Natural killer cell (primary cell): ENCODE data around the gene TPRA1. TPM values are rescaled to one million over a fixed set of nuclear protein-coding genes. Genes with fewer than 3 reads are reported as not detected.

Experiments
- ATAC-seq, 3 donors: fragments of 150-1000 bp in 2 of 3; fragments of 200-7000 bp in 1 of 3; cut with Tn5 transposase; 1 replicate in 1 of 3; 2 replicates in 2 of 3; pipeline ENCODE4 v1.10.0; 2021; ENCODE audit warnings: mild to moderate bottlenecking in 2 of 3, moderate library complexity in 2 of 3
- DNase-seq, 2 donors: peaks; one replicate each; pipeline versions ENCODE4 v3.0.0 to v3.0.0-alpha.2; 2013 to 2021; ENCODE audit warnings: mixed read lengths in 1 of 2
- H3K27ac ChIP-seq: one replicate; pipeline ENCODE4 v1.5.1; 2013; ENCODE audit warnings: mild to moderate bottlenecking, low read length
- H3K27me3 ChIP-seq: one replicate; pipeline ENCODE4 v1.6.1; 2013; ENCODE audit warnings: low read length; ENCODE audit not compliant: control insufficient read depth, insufficient read depth
- H3K36me3 ChIP-seq: one replicate; pipeline ENCODE4 v1.6.1; 2013; ENCODE audit warnings: low read length; ENCODE audit not compliant: control insufficient read depth, insufficient read depth
- H3K4me1 ChIP-seq: one replicate; pipeline ENCODE4 v1.6.1; 2013; ENCODE audit warnings: low read length; ENCODE audit not compliant: control insufficient read depth, insufficient read depth
- H3K4me3 ChIP-seq: one replicate; pipeline ENCODE4 v1.5.1; 2013; ENCODE audit warnings: low read length
- H3K9me3 ChIP-seq: one replicate; pipeline ENCODE4 v1.6.1; 2013; ENCODE audit warnings: low read length; ENCODE audit not compliant: control insufficient read depth, insufficient read depth
- H3K27ac Mint-ChIP-seq, 2 donors: one replicate each; pipeline ENCODE4 v1.8.0; 2022; ENCODE audit warnings: mild to moderate bottlenecking in 2 of 2, mixed read lengths in 2 of 2, moderate library complexity in 1 of 2
- H3K27me3 Mint-ChIP-seq, 2 donors: one replicate each; pipeline ENCODE4 v1.8.0; 2022; ENCODE audit warnings: low read depth in 2 of 2, mixed read lengths in 2 of 2
- H3K36me3 Mint-ChIP-seq: one replicate; pipeline ENCODE4 v1.8.0; 2022; ENCODE audit warnings: mixed read lengths
- H3K4me1 Mint-ChIP-seq, 2 donors: one replicate each; pipeline ENCODE4 v1.8.0; 2022; ENCODE audit warnings: mixed read lengths in 2 of 2
- H3K4me3 Mint-ChIP-seq: one replicate; pipeline ENCODE4 v1.8.0; 2022; ENCODE audit warnings: mild to moderate bottlenecking, moderate library complexity, mixed read lengths
- H3K9me3 Mint-ChIP-seq, 2 donors: one replicate each; pipeline ENCODE4 v1.8.0; 2022; ENCODE audit warnings: mixed read lengths in 2 of 2
- CTCF ChIP-seq: fragments of 200-600 bp; IDR thresholded peaks from one replicate; pipeline ENCODE4 v1.8.0; 2022; ENCODE audit warnings: antibody characterized with exemption
- WGBS: methylation state at CpG from one replicate; pipeline ENCODE4 v1.1.7; 2013; ENCODE audit warnings: missing lambda C conversion rate; ENCODE audit not compliant: insufficient coverage; 5-methylcytosine and 5-hydroxymethylcytosine counted together
- intact Hi-C: fragments of 100-400 bp; cut with micrococcal nuclease; formaldehyde crosslinking; loops from one replicate; pipeline ENCODE4 v1.14.2; 2022
- total RNA-seq, 4 donors: library from RNA; stranded (reverse); fragments of 120-200 nt in 1 of 4; gene quantifications; one replicate each; pipeline versions ENCODE4 v1.2.3 to v1.2.4, GENCODE V29; 2013 to 2022

The TPRA1 gene
- total RNA-seq, 3 donors from 2014 or later (not counting 1 experiment from before 2014, with no cell fraction given): 15.4 to 22.7 (median 22.1) TPM

GRCh38 chr3:127585163-127585812, 5.2 kb downstream of the TPRA1 start:
- peak overlapping the region in 1 of 2 donors; percentile 26 for H3K27ac Mint-ChIP-seq
- H3K36me3 Mint-ChIP-seq: no peaks in the 10 kb centered on the region
- H3K4me1 Mint-ChIP-seq: peaks cover 33 to 48% of the 10 kb centered on the region in 2 donors
- Histone ChIP-seq H3K4me1 (peaks cover 29% of the 10 kb centered on the region), H3K9me3 (no peaks in the 10 kb centered on the region), H3K4me3 (no peak overlapping the region), H3K27ac (no peak overlapping the region), H3K27me3 (no peaks in the 10 kb centered on the region), H3K36me3 (no peaks in the 10 kb centered on the region)
- no peak for TF ChIP-seq CTCF
- H3K9me3 Mint-ChIP-seq: no peaks in the 10 kb centered on the region
- DNase-seq (no peak), ATAC-seq (no peak)
- intact Hi-C loops: no loop called here
- WGBS: 87% methylated on average over 4 of the region's 4 CpGs
- no peak overlapping the region for H3K4me3 Mint-ChIP-seq
- no peaks in the 10 kb centered on the region for H3K27me3 Mint-ChIP-seq

DNA sequence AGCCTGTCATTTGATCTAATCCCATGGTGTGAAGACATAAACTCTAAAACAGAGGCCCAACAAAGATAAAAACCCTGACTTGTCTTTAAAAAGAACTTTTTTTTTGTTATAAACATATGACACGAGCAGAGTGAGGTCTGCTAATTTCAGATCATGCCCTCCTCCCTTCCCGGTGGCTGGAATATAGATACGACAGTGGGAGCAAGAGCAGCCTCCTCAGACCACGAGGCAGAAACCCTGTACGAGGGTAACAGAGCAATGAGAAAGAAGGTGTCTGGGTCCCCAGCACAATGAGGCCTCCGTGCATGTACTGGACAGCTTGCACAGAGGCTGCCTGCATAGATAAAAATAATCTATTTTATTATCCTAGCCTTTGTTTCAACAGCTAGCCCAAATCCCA, 5.8 kb downstream of the TPRA1 start:
- intact Hi-C loops: no loop called here
- no peak for TF ChIP-seq CTCF
- Mint-ChIP-seq H3K27ac (peak overlapping the region in 1 of 2 donors; percentile 26), H3K36me3 (no peaks in the 10 kb centered on the region), H3K9me3 (no peaks in the 10 kb centered on the region), H3K27me3 (no peaks in the 10 kb centered on the region), H3K4me1 (peaks cover 34 to 52% of the 10 kb centered on the region in 2 donors), H3K4me3 (no peak overlapping the region)
- no peak for ATAC-seq
- Histone ChIP-seq H3K27ac (no peak overlapping the region), H3K4me3 (no peak overlapping the region), H3K27me3 (no peaks in the 10 kb centered on the region), H3K4me1 (peaks cover 34% of the 10 kb centered on the region), H3K36me3 (no peaks in the 10 kb centered on the region), H3K9me3 (no peaks in the 10 kb centered on the region)
- 97% methylated on average over 6 of the region's 6 CpGs for WGBS
- DNase-seq: no peak

GRCh38 chr3:127580327-127581060, 10.0 kb downstream of the TPRA1 start:
- H3K36me3 Mint-ChIP-seq: no peaks in the 10 kb centered on the region
- WGBS: 60% methylated on average over 11 of the region's 11 CpGs
- H3K27ac Mint-ChIP-seq: peak overlapping the region; percentile 31 to 65
- intact Hi-C loops: no loop called here
- ATAC-seq: peak in 2 of 3 donors; percentile 36 to 60
- Histone ChIP-seq H3K4me3 (no peak overlapping the region), H3K27me3 (no peaks in the 10 kb centered on the region), H3K4me1 (peaks cover 25% of the 10 kb centered on the region), H3K36me3 (no peaks in the 10 kb centered on the region), H3K27ac (no peak overlapping the region), H3K9me3 (no peaks in the 10 kb centered on the region)
- H3K4me3 Mint-ChIP-seq: peak overlapping the region; percentile 25
- peaks cover 28 to 53% of the 10 kb centered on the region in 2 donors for H3K4me1 Mint-ChIP-seq
- DNase-seq: no peak
- TF ChIP-seq CTCF: no peak
- H3K9me3 Mint-ChIP-seq: no peaks in the 10 kb centered on the region
- H3K27me3 Mint-ChIP-seq: no peaks in the 10 kb centered on the region
